ENCODE results near the gene RNASEH2C.
A peak's percentile ranks its signal among the peaks of the same experiment; 100 is the strongest.

The RNASEH2C gene

GRCh38 chr11:65726660-65727059, 6.1 kb upstream of the RNASEH2C start:
- H3K4me3 ChIP-seq, result no peak overlapping the region
- H3K27ac ChIP-seq, result no peak overlapping the region
- no peaks in the 10 kb centered on the region for H3K36me3 ChIP-seq (ENCODE audit: insufficient read depth, low read length)
- DNase-seq (ENCODE audit: low read depth, low spot score), result no peak
- TF ChIP-seq FOXP2 (optimal IDR thresholded peaks at IDR 0.05; ENCODE audit: control extremely low read depth, extremely low read length, insufficient read depth), result no peak
- no peak for TF ChIP-seq POLR2AphosphoS5 (IDR thresholded peaks at IDR 0.05; ENCODE audit: borderline replicate concordance, low read depth, low read length)
- TF ChIP-seq EZH2 (IDR thresholded peaks at IDR 0.05), result no peak
- no peak overlapping the region for H3K9ac ChIP-seq (ENCODE audit: insufficient read length)
- H3K9me3 ChIP-seq (ENCODE audit: low read depth, low read length), result no peaks in the 10 kb centered on the region

GRCh38 chr11:65722261-65722660, 1.7 kb upstream of the RNASEH2C start:
- Histone ChIP-seq H3K9ac (ENCODE audit: insufficient read length) (no peak overlapping the region), H3K27ac (no peak overlapping the region), H3K9me3 (ENCODE audit: low read depth, low read length) (no peaks in the 10 kb centered on the region), H3K4me3 (no peak overlapping the region), H3K36me3 (ENCODE audit: insufficient read depth, low read length) (peaks cover 24% of the 10 kb centered on the region)
- no peak for DNase-seq (ENCODE audit: low read depth, low spot score)
- TF ChIP-seq POLR2AphosphoS5 (IDR thresholded peaks at IDR 0.05; ENCODE audit: borderline replicate concordance, low read depth, low read length), result no peak
- no peak for TF ChIP-seq EZH2 (IDR thresholded peaks at IDR 0.05)
- no peak for TF ChIP-seq FOXP2 (optimal IDR thresholded peaks at IDR 0.05; ENCODE audit: control extremely low read depth, extremely low read length, insufficient read depth)

- DNase-seq (ENCODE audit: low read depth, low spot score), result no peak
- Histone ChIP-seq H3K36me3 (ENCODE audit: insufficient read depth, low read length) (peaks cover 43% of the 10 kb centered on the region), H3K9me3 (ENCODE audit: low read depth, low read length) (no peaks in the 10 kb centered on the region), H3K4me3 (peak overlapping the region; percentile 95), H3K9ac (ENCODE audit: insufficient read length) (peak overlapping the region; percentile 72), H3K27ac (no peak overlapping the region)
- TF ChIP-seq EZH2 (IDR thresholded peaks at IDR 0.05), result no peak
Measured at GRCh38 chr11:65719871-65720210, 757 bp downstream of the RNASEH2C start.

GRCh38 chr11:65718964-65719492, 1.6 kb downstream of the RNASEH2C start:
- Histone ChIP-seq H3K4me3 (peak overlapping the region; percentile 95), H3K9ac (ENCODE audit: insufficient read length) (peak overlapping the region; percentile 72), H3K36me3 (ENCODE audit: insufficient read depth, low read length) (peaks cover 51% of the 10 kb centered on the region), H3K27ac (no peak overlapping the region), H3K9me3 (ENCODE audit: low read depth, low read length) (no peaks in the 10 kb centered on the region)
- TF ChIP-seq EZH2 (IDR thresholded peaks at IDR 0.05) (no peak), POLR2AphosphoS5 (IDR thresholded peaks at IDR 0.05; ENCODE audit: borderline replicate concordance, low read depth, low read length) (0 out of 2 replicates have a peak, but pooled peaks have one; percentile 10), FOXP2 (optimal IDR thresholded peaks at IDR 0.05; ENCODE audit: control extremely low read depth, extremely low read length, insufficient read depth) (no peak)
- no peak for DNase-seq (ENCODE audit: low read depth, low spot score)

GRCh38 chr11:65718531-65718930, 2.1 kb downstream of the RNASEH2C start:
- no peak overlapping the region for H3K9ac ChIP-seq (ENCODE audit: insufficient read length)

GRCh38 chr11:65717906-65718305, 2.7 kb downstream of the RNASEH2C start:
- H3K4me3 ChIP-seq, result no peak overlapping the region
- no peak for TF ChIP-seq FOXP2 (optimal IDR thresholded peaks at IDR 0.05; ENCODE audit: control extremely low read depth, extremely low read length, insufficient read depth)
- 0 out of 2 replicates have a peak, but pooled peaks have one; percentile 19 for TF ChIP-seq POLR2AphosphoS5 (IDR thresholded peaks at IDR 0.05; ENCODE audit: borderline replicate concordance, low read depth, low read length)
- no peak for TF ChIP-seq EZH2 (IDR thresholded peaks at IDR 0.05)
- no peak overlapping the region for H3K27ac ChIP-seq
- H3K9me3 ChIP-seq (ENCODE audit: low read depth, low read length), result no peaks in the 10 kb centered on the region
- H3K9ac ChIP-seq (ENCODE audit: insufficient read length), result no peak overlapping the region
- peaks cover 62% of the 10 kb centered on the region for H3K36me3 ChIP-seq (ENCODE audit: insufficient read depth, low read length)
- no peak for DNase-seq (ENCODE audit: low read depth, low spot score)

More at GRCh38 chr11:65718531-65718930, 2.1 kb downstream of the RNASEH2C start:
- TF ChIP-seq EZH2 (IDR thresholded peaks at IDR 0.05), result no peak
- no peak for TF ChIP-seq FOXP2 (optimal IDR thresholded peaks at IDR 0.05; ENCODE audit: control extremely low read depth, extremely low read length, insufficient read depth)
- TF ChIP-seq POLR2AphosphoS5 (IDR thresholded peaks at IDR 0.05; ENCODE audit: borderline replicate concordance, low read depth, low read length), result no peak
- Histone ChIP-seq H3K27ac (no peak overlapping the region), H3K36me3 (ENCODE audit: insufficient read depth, low read length) (peaks cover 56% of the 10 kb centered on the region), H3K9me3 (ENCODE audit: low read depth, low read length) (no peaks in the 10 kb centered on the region), H3K4me3 (peak overlapping the region; percentile 95)
- no peak for DNase-seq (ENCODE audit: low read depth, low spot score)

- Histone ChIP-seq H3K9me3 (ENCODE audit: low read depth, low read length) (no peaks in the 10 kb centered on the region), H3K9ac (ENCODE audit: insufficient read length) (no peak overlapping the region), H3K27ac (no peak overlapping the region), H3K4me3 (no peak overlapping the region), H3K36me3 (ENCODE audit: insufficient read depth, low read length) (peaks cover 65% of the 10 kb centered on the region)
- TF ChIP-seq FOXP2 (optimal IDR thresholded peaks at IDR 0.05; ENCODE audit: control extremely low read depth, extremely low read length, insufficient read depth) (no peak), EZH2 (IDR thresholded peaks at IDR 0.05) (no peak), POLR2AphosphoS5 (IDR thresholded peaks at IDR 0.05; ENCODE audit: borderline replicate concordance, low read depth, low read length) (no peak)
- DNase-seq (ENCODE audit: low read depth, low spot score), result no peak
Measured at GRCh38 chr11:65716774-65717405, 3.7 kb downstream of the RNASEH2C start.

GRCh38 chr11:65716302-65716701, 4.3 kb downstream of the RNASEH2C start:
- TF ChIP-seq FOXP2 (optimal IDR thresholded peaks at IDR 0.05; ENCODE audit: control extremely low read depth, extremely low read length, insufficient read depth) (no peak), POLR2AphosphoS5 (IDR thresholded peaks at IDR 0.05; ENCODE audit: borderline replicate concordance, low read depth, low read length) (no peak; the same call in 1 of the 2 replicates), EZH2 (IDR thresholded peaks at IDR 0.05) (no peak)
- Histone ChIP-seq H3K36me3 (ENCODE audit: insufficient read depth, low read length) (peaks cover 65% of the 10 kb centered on the region), H3K9ac (ENCODE audit: insufficient read length) (no peak overlapping the region), H3K9me3 (ENCODE audit: low read depth, low read length) (no peaks in the 10 kb centered on the region), H3K27ac (no peak overlapping the region), H3K4me3 (no peak overlapping the region)
- DNase-seq (ENCODE audit: low read depth, low spot score), result no peak

GRCh38 chr11:65714433-65714832, 6.2 kb downstream of the RNASEH2C start:
- Histone ChIP-seq H3K9ac (ENCODE audit: insufficient read length) (no peak overlapping the region), H3K36me3 (ENCODE audit: insufficient read depth, low read length) (peaks cover 63% of the 10 kb centered on the region), H3K27ac (no peak overlapping the region), H3K9me3 (ENCODE audit: low read depth, low read length) (no peaks in the 10 kb centered on the region), H3K4me3 (no peak overlapping the region)
- DNase-seq (ENCODE audit: low read depth, low spot score), result no peak
- TF ChIP-seq EZH2 (IDR thresholded peaks at IDR 0.05), result no peak
